GM19023 (cell line): ENCODE results near the gene FLT1.

Source experiments
- ATAC-seq: cut with Tn5 transposase; IDR thresholded peaks from one replicate; pipeline ENCODE4 v1.9.1; 2021; ENCODE audit warnings: mild to moderate bottlenecking, moderate library complexity; ENCODE audit not compliant: unreplicated experiment

Gene FLT1

DNA sequence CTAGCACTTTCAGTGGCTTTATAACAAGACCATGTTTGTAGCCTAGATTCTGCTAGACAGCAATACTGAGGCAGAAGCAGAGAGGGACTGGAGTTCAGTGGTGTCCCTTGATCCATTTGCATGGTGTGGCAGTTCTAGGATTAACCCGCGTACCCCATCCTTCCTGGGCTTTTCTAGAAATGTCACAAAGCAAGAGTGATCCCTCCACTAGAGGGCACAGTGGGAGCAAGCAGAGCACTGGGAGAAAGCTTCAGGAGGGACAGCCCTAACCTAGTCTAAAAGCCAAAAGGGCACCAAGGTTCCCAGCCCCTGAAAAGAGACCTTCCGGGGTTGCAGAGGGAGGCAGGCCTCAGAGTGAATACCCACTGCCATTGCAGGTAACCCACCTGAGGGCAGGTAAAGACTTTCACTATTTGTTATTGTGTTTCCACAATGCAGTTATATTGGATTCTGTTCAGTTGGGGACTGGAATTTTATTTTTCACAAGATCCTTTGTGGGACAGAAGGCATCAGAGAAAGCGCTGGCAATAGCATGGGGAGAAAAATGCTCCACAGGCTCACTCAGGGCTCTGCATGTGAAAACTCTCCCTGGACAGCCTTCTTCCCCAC is 170.6 kb downstream of the FLT1 start:
- no peak for ATAC-seq

DNA sequence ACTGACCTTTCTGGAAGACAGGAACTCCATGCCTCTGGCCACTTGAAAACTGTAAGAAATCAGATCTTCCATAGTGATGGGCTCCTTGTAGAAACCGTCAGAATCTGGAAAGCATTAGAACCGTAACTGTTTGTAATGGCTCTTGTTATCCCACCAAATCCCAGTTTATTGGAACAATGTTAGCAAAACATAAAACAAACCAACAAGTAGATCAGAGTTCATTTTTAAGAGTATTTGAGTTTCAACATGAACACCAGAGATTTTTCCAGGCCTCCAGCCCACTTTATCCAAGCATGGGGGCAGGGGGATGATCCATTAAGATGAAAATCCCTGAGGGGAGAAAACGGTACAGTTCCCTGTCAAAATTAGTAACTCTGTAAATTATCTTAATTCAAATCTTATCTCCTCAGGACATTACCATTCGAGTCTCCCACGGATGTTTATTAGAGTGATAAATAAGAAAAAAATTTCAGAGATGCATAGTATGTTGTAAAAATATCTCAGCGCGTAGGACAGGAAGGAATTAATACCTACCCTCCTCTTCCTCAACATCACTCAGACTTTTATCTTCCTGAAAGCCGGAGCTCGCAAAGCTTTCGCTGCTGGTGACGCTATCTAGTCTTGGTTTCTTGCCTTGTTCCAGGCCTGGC is 172.5 kb downstream of the FLT1 start:
- no peak for ATAC-seq

GRCh38 chr13:28321756-28322155 is 173.2 kb downstream of the FLT1 start:
- no peak for ATAC-seq

- no peak for ATAC-seq
These were observed 173.9 kb downstream of the FLT1 start for GRCh38 chr13:28320884-28321574.

GRCh38 chr13:28320209-28320608 is 174.7 kb downstream of the FLT1 start:
- no peak for ATAC-seq

GRCh38 chr13:28319528-28319927 is 175.4 kb downstream of the FLT1 start:
- no peak for ATAC-seq

DNA sequence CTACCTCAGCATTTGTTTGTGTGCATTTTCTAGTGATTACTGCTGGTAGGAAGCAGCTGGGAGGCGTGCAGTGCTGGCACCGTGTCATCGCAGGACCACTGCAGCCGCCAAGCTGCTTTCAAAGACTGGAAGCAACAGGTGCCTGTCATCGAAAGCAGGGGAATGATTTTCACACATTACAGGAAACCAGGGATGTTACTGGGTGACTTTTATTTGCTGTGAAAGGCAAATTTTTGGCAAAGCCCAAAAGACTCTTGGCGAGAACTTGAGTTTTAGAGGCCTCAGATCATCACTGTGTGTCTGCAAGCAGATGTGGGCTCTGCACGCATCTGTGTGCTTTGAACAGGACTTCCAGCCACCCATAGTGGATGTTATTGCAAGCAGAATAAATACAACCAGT is 176.4 kb downstream of the FLT1 start:
- no peak for ATAC-seq

DNA sequence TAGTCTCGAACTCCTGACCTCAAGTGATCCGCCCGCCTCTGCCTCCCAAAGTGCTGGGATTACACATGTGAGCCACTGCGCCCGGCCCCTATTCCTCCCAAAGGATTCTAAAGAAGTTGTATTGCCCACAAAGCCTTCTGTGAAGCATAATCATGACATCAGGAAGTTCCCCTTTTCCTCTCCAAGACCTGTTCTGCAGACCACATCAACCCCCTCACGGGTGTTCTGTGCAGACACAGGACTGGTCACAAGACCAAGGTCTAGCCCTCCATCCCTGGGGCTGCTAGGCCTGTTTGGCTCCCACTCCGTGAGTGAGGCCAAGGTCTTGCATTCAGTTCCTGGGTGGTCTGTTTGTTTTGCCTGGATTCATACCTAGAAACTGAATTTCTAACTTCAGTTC is 178.1 kb downstream of the FLT1 start:
- no peak for ATAC-seq

- ATAC-seq, result no peak
These were observed 178.8 kb downstream of the FLT1 start for GRCh38 chr13:28316129-28316528.

- ATAC-seq, result no peak
These were observed 180.0 kb downstream of the FLT1 start for GRCh38 chr13:28314879-28315278.

DNA sequence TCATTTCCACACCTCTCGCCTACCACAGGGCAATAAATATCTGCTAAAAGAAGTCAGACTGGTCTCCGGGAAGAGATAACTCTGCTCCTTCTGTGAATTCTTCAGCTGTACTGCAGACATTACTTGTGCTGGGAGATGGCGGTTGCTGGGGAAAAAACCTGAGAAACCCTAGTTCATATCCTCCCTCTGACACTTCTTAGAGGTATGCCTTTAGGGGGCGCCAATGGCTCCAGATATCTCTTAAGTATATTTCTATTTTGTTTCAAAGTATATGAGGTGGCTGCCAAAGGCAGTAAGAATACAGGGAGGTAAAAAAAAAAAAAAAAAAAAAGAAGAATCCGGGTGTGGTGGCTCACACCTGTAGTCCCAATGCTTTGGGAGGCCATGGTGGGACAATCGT is 181.3 kb downstream of the FLT1 start:
- no peak for ATAC-seq

DNA sequence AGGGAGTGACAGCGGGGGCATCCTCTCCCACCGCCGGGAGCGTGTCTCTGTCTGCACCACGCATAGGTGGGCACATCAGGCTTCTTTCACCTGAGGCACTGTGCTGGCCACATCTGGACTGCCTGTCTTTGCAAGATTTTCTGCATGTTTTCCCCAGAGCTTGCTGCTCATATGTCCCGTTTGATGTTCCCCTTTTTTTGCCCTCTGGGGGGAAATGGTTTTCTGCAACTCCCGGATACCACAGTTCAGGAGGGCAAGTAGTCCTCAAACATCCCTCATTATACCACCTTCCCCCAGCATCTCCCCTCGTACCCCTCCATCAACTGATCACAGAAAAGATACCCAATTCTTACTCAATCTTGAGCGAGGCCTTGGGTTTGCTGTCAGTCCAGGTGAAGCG is 188.6 kb downstream of the FLT1 start:
- no peak for ATAC-seq

DNA sequence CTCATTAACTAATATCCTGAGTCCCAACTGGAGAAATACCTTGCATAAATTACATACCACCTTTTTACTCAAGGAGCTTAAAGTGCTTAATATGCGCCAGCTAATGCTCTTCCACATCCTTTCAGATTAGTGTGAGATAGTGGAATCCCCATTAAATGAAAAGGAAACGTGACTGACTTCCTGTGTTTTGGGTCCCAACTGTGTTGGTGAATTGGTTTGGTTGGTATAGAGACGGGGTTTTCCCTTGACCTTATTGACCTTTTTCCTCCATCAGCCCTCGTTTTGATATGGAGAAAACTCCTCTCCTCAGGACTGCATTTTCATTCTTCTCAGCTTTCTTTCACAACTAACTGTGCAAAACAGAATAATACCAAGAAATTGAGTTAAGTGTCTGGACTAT is 193.1 kb downstream of the FLT1 start:
- ATAC-seq, result no peak

DNA sequence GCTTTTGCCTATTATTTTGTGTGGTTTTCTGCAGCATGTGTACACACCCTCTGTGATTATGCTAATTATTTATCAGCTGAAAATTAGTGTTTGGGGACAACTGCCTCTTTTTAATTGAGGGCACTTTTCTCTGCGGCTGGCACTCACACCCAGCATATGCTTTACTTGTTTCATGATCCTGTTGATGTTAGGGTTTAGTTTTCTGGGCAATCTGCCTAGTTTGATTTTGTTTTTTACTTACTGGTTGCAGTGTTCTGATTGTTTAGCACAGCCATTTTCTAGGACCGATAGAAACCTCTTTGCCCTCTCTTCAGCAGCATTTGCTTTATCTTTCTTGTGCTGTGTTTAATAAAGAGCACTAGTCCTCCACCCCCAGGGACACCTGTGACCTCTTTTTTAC is 195.0 kb downstream of the FLT1 start:
- no peak for ATAC-seq

DNA sequence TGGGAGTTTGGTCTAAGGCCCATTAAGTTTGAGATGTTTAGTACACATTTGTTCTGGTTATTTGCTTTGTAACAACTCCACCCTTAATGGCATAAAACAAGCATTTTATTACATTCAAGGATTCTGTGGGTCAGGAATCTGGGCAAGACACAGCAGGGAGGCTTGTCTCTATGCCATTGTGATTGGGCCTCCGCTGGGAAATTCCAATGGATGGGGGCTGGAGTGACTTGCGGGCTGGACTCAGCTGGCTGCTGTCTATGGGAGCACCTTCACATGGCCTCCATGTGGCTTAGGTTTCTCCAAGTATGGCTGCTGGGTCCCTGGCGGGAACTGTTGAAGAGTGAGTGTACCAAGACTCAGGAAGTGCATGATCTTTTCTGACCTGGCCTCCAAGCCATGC is 197.6 kb downstream of the FLT1 start:
- no peak for ATAC-seq

- peak; percentile 50 for ATAC-seq
These were observed 208.7 kb downstream of the FLT1 start for GRCh38 chr13:28286263-28286662.

GRCh38 chr13:28283600-28283999 is 211.3 kb downstream of the FLT1 start:
- no peak for ATAC-seq

GRCh38 chr13:28282451-28282850 is 212.5 kb downstream of the FLT1 start:
- no peak for ATAC-seq

DNA sequence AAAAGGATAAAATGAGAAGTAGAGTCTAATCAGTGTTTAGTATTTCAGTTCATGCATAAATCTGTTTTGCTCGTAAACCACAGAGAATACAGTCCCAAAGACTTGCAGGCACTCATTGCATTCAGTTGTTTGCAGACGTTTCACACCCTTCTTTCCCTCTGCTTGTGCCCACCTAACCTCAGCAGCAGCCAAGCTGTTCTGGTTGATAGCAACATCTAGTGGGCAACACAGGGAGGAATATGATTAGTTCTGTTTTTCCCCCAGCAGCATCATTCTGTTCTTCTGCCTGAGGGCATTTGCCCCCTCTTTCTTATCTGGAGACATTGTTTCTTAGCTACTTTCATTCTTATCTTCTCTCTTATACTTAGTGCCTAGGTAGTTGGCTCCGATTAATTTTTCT is 221.0 kb downstream of the FLT1 start:
- no peak for ATAC-seq

- ATAC-seq, result no peak
These were observed 223.7 kb downstream of the FLT1 start for GRCh38 chr13:28271056-28271840.

- peak; percentile 97 for ATAC-seq
These were observed 226.1 kb downstream of the FLT1 start for GRCh38 chr13:28268800-28269223.

- ATAC-seq, result no peak
These were observed 227.4 kb downstream of the FLT1 start for GRCh38 chr13:28267497-28267896.
